Stimulated activated CD4-positive, alpha-beta T cell treated with anti-CD3 and anti-CD28 coated beads, Interleukin-1b, Interleukin-23, amount 100 ng/mL, for 4 hours (primary cell): ENCODE data around the gene ZNF408.
"Not testable (repeated sequence)": the region's sequence is repeated elsewhere in the genome, so short reads cannot be mapped to it uniquely, and the experiment has no call there.

Experiments used
- DNase-seq, 2 donors: peaks; one replicate each; pipeline ENCODE4 v3.0.0-alpha.2; 2020; ENCODE audit warnings: low read depth in 2 of 2

ZNF408 gene

DNA sequence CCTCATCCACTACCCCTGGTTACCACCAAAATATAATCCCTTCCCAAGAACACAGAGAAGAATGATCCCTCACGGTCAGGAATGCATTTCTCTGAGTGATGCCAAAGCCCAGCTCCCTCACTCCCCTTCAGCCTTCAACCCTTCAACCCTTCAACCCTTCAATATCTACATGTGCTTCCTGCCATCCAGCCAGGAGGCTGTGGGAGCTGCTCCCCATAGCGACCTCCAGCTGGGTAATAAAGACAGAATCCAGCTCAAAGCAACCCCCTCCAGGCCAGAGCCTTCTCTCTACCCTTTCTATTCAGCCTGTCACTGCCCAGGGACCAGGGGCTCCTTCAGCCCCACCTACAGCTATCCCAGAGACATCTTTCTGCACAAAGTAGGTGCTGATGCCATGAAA lies 3.1 kb upstream of the ZNF408 start:
- DNase-seq: no peak

DNA sequence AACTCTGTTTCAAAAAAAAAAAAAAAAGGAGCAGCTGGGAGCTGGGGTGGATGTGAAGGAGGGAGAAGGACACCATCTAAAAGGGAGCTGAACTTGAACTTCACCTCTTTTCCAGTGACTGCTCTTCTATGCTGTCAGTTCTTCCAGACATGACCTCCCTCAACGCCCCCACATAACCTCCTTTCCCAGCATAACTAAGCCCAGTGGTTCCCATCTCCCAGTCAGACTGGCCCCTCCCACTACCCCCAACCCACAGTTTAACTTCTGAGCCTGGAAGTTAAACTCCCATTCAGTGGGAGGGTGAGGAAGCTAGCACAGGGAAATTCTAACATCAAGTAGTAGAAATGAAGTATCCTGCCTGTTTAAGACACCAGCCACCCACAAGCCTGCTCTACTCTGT lies 2.2 kb upstream of the ZNF408 start:
- DNase-seq: no peak

GRCh38 chr11:46701078-46701654 lies 335 bp downstream of the ZNF408 start:
- DNase-seq: no peak

DNA sequence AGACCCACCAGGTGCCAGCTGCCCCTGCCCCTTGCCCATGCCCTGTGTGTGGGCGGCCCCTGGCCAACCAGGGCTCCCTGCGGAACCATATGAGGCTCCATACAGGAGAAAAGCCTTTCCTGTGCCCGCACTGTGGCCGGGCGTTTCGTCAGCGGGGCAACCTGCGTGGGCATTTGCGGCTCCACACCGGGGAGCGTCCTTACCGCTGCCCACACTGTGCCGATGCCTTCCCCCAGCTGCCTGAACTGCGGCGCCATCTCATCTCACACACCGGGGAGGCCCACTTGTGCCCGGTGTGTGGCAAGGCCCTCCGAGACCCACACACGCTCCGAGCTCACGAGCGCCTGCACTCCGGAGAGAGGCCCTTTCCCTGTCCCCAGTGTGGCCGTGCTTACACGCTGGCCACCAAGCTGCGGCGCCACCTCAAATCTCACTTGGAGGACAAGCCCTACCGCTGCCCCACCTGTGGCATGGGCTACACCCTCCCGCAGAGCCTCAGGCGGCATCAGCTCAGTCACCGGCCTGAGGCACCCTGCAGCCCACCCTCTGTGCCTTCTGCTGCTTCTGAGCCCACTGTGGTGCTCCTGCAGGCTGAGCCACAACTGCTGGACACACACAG lies 4.3 kb downstream of the ZNF408 start:
- no peak for DNase-seq

DNA sequence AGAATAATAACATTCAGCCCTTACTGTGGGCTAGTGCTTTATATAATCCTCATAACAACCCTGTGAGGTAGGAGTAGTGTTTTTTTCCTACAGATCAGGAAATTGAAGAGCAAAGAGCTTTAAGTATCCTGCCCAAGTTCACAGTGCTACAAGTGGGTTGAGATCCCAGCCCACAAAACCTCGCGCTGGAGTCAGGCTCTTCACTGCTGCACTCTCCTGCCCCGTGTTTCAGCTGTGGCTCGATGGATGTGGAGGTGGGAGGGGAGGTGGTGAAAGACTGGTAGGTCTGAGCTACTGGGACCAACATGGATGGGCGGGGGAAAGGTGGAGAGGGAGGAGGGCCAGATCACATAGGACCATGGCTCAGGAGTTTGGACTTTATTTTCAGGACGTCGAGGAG lies 6.1 kb downstream of the ZNF408 start:
- DNase-seq: no peak

GRCh38 chr11:46709351-46709750 lies 8.5 kb downstream of the ZNF408 start:
- DNase-seq: not testable (repeated sequence)

DNA sequence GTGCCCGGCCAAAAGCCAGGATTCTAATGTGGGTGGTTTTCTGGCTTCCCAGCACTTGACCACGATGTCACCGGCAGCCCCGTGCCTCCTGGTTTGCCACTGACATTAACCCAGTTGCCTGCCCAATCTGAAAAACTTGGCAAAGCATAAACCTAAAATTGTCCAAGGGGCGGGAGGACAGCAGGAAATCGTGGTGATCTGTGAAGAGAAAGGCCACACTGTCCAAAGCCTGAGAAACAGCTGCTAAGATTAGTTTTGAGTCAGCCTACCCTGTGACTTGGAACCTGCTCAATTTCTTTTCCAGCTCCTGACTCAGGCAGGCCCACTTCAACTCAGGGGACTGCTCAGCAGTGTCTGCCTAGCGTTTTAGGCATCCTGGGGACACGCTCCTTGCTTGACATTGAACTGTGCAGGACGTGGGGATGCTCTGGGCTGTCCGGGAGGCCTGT lies 10.0 kb downstream of the ZNF408 start:
- DNase-seq: no peak

GRCh38 chr11:46711303-46711702 lies 10.5 kb downstream of the ZNF408 start:
- no peak for DNase-seq

DNA sequence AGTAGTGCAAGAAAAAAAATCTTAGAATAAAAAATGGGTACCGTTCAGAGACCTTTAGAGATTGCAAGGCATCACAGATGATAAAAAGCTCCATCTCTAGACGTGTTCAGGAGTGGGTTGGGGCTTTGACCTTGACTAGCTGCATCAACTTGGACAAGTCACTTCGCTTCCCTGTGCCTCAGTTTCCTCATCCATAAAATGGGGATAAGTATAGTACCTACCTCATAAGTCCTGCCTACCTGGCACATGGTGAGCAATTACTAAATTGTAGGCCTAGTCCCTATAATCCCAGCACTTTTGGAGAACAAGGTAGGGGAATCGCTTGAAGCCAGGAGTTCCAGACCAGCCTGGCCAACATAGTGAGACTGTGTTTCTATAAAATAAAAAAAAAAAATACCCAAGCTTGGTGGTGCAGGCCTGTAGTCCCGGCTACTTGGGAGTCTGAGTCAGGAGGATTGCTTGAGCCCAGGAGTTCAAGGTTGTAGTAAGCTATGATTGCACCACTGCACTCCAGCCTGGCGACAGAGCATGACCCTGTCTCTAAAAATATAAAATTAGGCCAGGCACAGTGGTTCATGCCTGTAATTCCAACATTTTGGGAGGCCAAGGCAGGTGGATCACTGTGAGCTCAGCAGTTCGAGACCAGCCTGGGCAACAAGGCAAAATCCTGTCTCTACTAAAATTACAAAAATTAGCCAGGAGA lies 12.2 kb downstream of the ZNF408 start:
- no peak for DNase-seq

- not testable (repeated sequence) for DNase-seq
These were observed 17.0 kb downstream of the ZNF408 start for GRCh38 chr11:46717825-46718154.

DNA sequence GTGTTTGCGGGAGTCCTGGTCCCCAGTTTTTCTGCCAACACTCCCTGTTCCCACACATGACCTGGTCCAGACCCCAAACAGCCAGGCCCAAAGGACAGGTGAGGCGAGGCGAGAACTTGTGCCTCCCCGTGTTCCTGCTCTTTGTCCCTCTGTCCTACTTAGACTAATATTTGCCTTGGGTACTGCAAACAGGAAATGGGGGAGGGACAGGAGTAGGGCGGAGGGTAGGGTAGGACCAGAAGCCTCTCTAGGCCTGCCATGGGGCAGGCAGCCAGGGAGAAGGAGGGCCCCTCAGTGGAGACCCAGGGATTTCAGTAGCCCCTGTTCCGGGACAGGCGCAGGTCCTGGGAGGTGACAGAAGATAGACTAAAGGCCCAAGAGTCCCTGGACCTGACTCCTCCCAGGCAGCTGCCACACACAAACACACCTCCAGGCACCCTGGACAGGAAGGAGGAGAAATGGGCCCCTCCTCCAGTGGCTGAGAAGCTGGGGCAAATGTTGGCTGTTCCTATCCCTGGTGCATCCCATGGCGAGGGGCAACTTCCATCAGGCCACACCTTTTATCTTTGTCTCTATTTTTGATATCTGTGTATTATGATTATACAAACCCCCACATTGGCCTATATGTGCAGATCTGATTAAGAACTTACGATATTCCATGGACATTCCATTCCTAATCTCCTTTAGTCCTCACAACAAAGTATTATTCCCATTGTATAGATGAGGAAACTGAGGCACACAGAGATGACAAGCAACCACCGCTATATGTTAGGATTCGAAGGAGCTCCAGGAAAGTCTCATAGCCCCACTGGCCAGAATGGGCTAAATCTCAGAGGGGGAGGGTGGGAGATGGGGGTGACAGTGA lies 17.6 kb downstream of the ZNF408 start:
- DNase-seq: no peak

DNA sequence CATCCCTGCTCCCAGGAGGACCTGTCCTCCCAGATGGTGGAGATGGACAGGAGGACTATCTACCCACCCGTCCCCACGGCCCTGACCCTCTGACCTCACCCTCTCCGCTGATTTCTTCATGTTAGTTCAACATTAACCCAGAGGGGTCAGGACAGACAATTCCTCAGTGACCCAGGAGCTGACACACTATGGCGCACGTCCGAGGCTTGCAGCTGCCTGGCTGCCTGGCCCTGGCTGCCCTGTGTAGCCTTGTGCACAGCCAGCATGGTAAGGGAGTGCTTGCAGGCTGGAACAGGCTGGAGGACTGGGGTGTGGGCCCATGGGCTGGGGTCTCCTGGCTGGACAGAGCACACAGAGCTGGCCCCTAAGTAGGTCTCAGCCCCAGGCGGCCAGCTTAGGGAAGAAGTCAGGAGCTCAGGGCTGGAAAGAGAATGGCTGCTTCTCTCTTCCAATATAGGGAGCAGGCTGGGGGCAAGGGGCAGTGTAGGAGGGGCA lies 18.3 kb downstream of the ZNF408 start, which contains the start of gene F2:
Gene F2, plus strand, starts transcription at position 166 of the 495 bp plus-strand sequence. Its CDS starts 23 bp downstream, at position 189.
- DNase-seq: no peak

DNA sequence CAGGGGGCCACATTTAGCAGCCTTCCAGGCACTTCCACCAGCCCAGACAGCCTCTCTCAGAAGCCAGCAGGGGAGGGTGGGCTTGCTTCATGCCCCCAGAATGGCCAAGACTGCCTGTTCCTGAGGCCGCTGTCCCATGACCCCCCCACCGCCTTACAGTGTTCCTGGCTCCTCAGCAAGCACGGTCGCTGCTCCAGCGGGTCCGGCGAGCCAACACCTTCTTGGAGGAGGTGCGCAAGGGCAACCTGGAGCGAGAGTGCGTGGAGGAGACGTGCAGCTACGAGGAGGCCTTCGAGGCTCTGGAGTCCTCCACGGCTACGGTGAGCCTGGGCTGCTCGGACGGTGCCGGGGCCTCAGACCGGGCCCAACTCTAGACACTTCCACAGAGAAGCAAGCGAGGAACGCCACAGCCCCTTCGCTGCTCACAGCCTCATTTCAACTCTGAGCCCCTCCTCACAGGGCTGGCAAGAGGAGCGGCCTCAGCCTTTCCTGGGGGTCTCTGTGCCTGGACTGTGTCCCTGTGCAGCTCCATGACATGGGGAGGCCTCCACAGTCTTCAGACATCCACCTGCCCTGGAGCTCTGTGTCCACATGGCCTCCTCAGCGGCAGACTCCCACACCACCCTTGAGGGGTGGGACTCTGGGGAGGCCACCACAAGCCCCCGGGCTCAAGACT lies 18.9 kb downstream of the ZNF408 start:
- DNase-seq: no peak

DNA sequence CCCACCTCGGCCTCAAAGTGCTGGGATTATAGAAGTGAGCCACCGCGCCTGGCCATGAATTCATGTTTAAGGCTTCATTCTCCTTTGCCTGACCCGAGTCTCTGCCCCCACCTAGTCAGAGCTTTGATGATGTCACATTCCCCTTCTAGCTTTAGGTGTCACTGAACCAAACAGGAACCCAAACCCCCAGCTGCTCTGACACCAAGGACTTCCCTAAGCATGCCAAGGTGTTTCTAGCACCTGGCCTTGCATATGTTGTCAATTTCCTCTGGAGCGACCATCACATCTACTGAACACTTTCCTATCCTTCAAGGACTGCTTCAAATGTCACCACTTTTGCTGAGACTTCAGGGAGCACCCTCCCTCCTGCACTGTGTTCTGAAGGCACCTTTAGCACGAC lies 20.5 kb downstream of the ZNF408 start:
- no peak for DNase-seq

DNA sequence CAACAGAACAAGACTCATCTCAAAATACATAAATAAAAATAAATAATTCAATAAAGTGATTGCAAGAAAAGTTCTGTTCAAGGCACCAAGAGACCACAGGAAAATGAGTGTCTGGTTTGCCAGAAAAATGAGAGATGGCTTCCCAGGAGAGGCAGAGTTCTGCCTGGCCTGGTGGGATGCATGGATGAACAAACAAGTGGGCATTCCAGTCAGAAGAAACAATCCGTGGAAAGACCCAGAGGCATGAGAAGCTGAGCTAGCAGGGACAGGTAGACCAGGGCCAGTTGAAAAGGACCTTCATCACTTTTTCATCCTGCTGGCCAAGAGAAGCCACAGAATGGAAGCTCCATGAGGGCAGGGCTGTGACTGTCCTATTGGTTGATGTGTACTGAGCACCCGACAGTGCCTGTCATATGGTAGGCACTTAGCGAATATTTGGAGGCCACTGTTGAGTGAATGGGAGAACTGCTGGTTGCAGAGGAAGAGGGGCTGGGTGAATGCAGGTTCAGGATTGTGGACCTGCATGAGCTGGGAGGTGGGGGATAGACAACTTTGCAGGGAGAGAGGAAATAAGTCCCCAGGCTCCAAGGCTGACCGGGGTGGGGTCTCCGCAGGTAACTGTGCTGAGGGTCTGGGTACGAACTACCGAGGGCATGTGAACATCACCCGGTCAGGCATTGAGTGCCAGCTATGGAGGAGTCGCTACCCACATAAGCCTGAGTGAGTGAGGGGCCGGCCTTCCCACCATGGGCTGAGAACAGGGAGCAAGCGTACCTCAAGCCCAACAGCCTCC lies 21.9 kb downstream of the ZNF408 start:
- DNase-seq: no peak

DNA sequence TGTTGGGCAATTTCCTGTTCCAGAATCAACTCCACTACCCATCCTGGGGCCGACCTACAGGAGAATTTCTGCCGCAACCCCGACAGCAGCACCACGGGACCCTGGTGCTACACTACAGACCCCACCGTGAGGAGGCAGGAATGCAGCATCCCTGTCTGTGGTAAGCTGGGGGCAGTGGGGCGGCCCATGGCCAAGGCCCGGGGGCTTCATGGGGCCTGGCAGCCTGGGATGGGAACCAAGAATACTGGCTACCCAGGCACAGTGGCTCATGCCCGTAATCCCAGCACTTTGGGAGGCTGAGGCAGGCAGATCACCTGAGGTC lies 22.5 kb downstream of the ZNF408 start:
- no peak for DNase-seq

DNA sequence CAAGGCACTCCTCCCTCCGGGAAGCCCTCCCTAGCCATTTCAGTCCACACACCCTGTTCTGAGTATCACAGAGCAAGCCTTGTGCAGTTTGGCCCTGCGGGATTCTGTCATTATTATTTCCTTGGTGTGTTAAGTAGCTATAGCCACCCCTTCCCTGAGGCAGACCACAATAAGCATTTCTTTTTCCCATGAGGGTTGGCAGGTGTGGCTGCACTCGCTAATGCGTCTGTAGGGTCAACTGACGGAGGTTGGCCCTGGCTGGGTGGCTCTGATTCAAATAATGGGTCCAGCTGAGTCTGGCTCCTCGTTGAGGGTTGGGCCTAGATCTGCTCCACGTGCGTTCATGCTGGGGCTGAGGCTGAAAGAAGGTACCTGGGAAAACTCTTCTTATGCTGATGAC lies 23.3 kb downstream of the ZNF408 start:
- DNase-seq: no peak

DNA sequence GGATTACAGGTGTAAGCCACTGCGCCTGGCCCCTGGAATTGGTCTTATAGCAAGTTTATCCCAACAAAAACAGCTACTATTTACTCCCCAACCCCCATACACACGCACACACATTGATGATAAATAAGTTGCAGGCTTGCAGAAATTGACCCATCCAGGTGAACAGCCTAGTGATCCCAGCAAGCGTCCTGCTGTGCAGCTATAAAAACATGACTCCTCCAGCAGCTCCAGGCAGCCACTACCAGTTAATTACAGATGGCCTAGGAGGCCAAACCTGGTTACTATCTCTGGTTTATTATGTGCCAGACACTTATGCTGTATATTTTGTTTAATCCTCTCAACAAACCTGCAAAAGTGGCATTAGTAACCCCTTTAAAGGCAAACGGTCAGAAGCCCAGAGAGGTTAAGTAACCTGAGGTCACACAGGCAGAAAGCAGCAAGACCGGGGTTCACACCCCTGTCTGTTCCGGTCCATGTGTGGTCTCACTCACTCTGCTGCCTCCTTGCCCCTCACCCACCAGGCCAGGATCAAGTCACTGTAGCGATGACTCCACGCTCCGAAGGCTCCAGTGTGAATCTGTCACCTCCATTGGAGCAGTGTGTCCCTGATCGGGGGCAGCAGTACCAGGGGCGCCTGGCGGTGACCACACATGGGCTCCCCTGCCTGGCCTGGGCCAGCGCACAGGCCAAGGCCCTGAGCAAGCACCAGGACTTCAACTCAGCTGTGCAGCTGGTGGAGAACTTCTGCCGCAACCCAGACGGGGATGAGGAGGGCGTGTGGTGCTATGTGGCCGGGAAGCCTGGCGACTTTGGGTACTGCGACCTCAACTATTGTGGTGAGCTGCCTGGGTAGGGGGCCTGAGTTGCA lies 24.7 kb downstream of the ZNF408 start:
- no peak for DNase-seq

DNA sequence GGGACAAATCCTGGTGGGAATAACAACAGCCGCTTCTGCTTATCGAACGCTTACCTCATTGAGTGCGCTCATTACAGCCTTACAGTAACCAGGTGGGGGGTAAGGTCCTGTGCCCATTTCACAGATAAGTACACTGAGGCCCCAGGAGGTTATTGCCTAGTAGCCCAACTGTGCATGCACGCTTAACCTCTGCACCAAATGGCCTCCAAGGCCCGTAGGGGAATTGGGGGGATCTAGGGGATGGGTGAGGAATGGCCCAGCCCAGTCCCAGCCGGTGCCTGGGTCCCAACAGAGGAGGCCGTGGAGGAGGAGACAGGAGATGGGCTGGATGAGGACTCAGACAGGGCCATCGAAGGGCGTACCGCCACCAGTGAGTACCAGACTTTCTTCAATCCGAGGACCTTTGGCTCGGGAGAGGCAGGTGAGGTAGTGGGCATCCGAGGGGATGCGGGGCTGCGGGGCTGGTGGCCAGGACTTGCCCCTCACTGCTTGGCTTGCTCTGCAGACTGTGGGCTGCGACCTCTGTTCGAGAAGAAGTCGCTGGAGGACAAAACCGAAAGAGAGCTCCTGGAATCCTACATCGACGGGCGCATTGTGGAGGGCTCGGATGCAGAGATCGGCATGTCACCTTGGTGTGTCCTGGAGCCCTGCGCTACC lies 25.5 kb downstream of the ZNF408 start:
- no peak for DNase-seq
